HG02610 (cell line): ENCODE data around the gene LRMDA.

ENCODE experiments used
- ATAC-seq: cut with Tn5 transposase; IDR thresholded peaks from one replicate; pipeline ENCODE4 v1.9.1; 2021; ENCODE audit warnings: mild to moderate bottlenecking, moderate library complexity; ENCODE audit not compliant: unreplicated experiment

LRMDA gene

DNA sequence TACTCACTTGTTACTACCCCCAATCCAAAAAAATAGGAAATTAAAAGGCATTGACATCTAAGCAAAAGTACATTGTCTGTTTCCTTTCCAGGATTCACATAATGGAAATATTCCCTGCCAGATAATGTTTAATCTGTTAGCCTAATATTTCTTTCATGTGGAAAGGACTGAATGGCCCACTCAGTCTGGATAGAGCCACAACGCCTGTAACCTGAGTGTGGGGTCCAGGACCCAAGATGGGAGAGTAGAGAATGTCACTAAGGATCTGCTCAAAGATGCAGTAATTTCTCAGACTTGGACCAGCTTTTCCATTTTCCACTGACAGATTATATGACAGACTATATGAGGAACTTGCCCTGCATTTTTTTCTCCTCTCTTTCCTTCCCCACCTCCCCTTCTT is 1117.3 kb downstream of the LRMDA start:
- ATAC-seq = no peak

DNA sequence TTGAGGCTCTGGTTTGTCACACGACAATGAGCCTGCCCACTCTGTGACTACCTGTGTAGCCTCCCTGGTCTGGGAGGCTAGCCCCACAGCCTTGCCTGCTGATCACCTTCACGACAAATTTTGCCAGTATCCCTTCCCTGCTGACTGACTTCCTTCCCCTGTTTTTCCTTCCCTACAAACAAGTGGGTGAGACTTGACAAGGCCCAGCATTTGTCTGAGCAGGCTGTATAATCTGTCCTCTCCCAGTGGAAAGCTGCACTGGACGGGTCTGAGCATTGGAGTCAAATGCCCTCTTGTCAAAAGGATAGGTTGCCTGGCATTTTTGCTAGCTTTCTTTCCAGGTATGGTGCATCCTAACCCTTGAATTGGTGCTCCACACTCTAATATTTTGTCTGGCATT is 1117.7 kb downstream of the LRMDA start:
- no peak for ATAC-seq

DNA sequence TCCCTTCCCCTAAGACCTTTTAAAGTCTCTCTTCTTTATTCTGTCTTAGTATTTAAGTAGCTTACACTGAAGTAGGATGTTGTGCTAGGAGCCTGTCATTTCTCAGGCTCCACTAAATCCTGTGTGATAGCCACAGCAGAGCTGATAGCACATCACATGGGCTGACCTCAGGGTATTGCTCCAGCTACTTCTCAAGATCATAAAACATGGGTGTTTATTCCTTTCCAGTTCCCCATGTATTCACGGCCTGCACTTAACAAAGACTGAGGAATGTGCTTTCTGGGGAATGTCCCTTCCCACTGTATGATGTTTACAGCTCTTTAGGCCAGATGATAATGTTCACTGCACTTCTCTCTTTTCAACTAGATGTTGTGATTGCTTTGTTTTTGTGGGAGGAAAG is 1119.4 kb downstream of the LRMDA start:
- ATAC-seq = no peak

DNA sequence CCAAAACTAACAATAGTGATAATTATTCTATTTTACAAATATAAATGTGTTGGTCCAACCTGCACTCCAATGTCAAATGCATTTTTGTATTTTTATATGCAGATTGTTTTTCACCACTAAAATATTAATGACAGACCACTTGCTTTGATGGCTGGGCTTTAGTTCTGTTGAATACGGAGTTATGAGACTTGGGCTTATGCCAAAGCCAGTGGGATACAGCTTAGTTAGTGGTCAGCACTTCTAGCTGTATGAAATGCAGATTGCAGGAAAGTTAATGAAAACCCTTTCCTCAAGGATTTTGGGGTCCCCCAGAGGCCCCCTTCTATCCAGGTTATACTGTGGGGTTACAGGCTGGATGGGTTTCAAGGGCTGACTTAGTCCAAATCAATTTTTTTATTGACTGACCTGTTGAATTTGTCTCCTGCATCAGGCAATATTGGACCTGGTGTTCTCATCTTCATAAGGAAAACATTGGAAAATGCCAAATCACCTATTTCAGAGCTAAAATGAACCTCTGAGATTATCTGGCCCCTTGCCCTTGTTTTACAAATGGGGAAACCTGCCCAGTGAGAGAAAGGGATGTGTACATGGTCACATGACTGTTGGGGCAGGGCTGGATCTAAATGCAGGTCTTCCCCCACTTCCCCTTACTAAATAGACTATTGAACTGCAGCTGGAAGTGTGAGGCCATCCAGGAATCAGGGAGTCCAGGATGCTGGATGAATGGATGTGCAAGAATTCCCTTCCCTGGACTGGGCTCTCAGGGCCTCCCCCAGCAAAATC is 1120.9 kb downstream of the LRMDA start:
- no peak for ATAC-seq

DNA sequence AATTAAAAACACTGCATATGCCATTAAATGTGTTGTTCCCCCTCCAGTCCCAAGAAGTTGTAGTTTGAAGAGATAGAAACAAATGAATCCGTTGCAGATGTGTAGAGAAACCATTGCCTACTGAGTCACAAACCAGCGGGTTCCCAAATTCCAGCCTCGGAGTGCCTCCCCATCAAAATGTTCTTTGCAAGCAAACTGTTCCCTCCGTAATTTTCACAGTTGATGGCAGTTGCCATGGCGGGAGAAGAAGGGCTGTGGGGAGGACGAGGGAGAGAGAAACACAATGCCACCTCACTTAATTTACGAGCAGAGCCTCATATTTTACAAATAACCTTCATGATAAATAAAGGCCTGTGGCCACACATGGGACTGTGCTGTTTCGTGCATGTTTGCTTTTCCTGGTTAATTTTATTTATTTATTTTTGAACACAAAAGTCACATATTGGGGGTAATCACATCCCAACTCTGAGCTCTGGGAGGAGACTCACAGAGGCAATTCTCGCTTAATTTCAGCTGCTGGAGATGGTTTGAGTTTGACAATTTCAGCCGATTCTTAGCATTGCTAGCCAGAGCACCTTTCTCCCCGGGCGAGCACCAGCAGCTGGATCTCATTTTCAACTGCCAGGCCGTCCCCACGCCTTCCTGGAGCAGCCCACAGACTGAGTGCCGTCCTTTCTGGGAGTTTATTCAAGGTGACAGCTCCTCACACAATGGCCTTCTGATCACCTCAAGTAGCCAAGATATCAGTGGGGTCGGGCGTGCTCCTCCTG is 1122.0 kb downstream of the LRMDA start:
- no peak for ATAC-seq

DNA sequence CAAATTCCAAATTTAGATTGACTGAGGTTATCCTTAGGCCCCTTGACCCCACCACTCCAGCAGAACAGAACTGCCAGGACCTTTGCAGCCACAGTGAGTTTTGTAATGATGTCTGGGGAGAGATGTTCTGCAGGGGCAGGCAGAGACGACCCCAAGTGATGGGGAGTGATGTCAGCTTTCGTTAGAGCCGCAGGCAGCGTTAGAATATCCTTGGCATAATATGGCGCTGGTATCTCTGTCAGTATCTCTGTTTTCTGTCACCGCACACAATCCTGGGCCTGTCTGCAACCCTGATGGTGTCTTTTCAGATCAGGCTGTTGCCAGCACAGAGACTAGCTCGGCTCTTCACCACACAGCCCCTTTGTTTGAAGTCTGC is 1122.6 kb downstream of the LRMDA start:
- no peak for ATAC-seq

DNA sequence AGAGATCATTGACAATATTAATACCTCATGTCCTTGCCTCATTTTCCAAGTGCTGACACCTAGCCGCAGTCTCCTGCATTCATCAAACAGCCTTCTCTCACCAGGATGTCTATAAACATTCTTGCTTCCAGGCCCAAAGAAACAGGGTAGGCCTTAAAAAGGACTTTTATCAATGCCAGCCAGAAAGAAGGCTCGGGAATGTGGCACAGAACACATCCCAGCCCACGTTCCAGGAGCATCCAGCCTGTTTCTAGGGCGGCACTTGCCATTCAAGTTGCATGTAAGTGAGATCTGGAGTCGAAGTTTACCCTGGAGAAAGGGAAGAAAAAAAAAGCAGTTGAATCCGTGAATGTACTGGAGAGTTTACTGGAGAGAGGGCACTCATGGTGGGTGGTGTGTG is 1123.1 kb downstream of the LRMDA start:
- no peak for ATAC-seq

DNA sequence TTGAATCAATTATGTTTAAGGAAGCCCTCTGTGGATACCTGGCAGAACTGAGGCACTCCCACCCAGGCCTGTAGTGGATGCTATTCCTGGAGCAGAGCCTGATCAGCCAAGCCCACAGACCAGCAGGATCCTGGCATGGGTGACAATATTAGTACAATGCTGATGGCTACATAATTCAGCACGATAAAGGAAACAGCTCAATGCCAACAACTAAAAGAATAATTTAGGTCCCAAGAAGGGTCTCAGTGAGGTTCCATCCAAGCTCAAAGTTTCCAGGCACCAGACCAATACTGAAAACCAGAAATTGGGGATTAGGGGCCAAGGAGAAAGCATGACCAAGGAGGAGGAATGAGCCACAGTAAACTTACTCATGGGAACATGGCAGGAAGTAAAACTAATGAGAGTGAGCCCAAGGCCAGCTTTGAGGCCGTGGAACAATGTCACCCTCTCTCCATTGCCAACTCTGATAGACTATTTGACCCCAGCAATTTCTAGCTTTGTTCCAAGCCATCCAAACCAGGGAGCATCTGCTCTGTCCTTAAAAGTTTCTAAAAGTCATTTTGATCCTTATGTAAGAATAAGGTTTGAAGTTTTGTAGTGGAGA is 1123.7 kb downstream of the LRMDA start:
- ATAC-seq = no peak

DNA sequence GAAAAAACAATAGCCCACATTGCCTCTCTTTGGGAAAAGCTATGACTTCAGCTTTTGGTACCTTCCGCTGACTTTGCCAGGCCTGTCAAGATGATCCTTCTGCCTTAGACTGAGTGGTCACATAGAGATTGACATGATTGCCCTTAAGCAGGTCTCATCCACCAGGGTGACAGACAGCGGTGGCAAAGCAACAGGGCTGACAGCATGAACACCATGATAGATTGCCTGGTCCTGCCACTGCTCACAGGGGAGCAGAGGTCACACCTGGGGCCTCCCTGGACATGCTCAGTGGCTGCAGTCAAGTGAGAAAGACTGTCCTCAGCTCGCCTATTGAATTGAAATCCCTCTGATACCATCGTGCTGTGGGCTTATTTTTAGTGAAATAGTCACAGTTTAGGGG is 1125.9 kb downstream of the LRMDA start:
- no peak for ATAC-seq

DNA sequence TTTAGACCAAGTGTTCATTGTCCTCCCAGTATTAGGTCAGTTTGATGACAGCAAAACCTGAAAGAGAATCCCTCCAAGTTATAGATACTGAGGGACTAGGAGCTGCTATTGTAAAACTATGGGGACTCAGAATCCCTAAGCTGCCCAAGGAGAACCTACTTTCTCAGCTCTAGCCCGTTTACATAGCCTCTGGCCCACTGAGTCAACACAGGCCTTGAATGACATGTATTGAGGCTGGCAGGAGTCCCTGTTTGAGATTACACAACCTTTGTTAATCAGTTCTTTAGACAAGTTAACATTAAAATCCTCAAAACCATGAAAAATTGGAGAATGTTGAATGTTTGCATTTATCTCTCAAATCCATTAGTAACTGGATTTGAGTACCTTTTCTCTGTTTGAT is 1127.2 kb downstream of the LRMDA start:
- no peak for ATAC-seq

DNA sequence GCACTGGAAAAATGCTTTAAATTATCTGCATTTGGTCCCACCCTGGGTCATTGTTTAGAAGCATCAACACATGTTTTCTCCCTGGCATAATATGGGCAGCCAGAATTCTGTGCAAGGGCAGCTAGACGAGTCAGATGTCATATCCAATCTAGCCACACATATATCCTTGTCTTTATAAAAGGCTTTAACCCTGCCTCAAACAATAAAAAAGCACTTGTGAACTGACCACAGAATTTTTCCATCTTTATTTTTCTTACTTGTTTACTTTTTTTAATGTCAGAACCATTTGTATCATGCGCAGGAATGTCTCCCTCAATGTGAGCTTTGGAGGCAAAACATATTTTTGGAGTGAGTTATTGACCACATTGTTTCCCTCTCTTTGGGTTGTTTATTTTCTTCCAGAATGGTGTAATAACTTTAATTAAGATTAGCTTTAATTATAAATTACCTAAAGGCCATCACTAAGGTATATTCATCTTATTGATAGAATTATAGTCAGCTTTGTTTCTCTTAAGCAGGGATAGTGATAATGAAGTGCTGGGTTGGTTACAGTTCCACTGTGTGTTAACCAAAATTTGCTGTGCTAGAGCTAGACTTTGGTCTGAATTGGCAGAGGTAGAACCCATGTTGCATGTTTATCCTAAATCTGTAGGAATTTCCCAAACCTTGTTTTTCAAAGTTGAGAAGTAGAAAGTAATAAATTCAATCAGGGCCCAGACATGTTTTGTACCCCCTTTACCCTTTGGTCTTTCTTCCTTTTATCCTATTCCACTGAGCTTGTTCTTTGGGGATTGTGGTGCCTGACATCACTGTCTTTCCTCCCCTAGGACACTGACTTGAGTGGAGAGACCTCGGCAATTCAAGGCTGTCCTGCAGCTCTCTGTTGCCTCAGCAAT is 1127.8 kb downstream of the LRMDA start:
- no peak for ATAC-seq

DNA sequence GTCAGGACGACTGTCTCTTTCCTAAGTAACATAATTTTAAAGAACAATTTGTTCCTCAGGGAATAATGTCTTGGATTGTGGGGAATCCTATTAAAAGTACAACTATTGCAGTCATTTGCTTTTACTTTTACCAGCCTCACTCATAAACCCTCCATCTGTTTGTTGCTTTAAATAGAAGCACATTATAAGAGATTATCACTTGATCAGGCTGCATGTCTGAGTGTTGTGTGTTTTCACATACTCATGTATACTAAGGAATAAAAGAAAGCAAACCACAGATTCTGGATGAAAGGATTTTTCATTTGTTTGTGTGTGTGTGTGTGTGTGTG is 1128.4 kb downstream of the LRMDA start:
- ATAC-seq = no peak

DNA sequence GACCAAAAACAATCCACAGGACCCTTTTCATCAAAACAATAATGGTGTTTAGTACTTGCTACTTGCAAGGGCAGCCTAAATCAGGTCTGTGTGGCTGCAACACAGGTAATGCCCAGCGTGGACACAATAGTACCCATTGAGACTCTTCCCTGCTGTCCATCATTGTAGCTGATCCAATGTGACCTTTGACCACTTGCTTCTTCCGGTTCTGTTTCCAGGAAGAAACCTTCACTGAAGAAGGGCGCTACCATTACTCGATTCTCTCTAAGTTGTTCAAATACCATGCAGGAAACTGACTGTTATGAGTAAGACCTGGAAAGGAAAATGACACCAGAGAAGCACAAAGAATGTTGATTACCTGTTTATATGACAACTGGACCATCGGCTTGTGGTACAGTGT is 1128.9 kb downstream of the LRMDA start:
- ATAC-seq = no peak

DNA sequence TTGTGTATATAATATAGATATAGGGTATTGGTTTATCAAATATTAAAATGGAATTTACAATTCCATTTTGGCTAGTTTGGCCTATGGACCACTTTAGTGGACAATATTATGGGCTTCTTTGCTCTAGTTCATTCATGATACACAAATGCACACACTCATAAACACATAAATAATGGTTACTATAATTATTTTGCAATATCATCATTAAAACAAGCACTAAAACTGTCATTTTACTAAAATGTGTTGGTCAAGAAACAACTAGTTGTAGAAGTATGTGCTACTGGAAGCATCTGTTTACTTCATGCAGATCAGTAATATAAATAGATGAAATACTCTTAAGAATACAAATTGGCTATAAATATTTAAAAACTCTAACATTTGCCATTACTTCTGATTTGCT is 1131.9 kb downstream of the LRMDA start:
- no peak for ATAC-seq

DNA sequence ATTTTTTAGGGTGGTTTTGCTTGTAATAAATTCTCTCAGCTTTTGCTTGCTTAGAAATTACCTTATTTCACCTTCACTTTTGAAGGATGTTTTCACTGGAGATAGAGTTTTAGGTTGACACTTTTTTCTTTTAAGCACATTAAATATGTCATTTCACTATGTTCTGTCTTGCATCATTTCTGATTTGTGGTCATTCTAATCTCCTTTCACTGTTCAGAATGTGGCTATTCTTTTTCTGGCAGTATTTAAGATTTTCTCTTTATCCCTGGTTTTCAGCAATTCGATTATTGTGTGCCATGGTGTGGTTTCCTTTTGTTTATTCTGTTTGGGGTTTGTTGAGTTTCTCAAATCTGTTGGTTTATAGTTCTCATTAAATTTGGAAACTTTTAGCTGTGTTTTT is 1140.6 kb downstream of the LRMDA start:
- ATAC-seq = no peak

DNA sequence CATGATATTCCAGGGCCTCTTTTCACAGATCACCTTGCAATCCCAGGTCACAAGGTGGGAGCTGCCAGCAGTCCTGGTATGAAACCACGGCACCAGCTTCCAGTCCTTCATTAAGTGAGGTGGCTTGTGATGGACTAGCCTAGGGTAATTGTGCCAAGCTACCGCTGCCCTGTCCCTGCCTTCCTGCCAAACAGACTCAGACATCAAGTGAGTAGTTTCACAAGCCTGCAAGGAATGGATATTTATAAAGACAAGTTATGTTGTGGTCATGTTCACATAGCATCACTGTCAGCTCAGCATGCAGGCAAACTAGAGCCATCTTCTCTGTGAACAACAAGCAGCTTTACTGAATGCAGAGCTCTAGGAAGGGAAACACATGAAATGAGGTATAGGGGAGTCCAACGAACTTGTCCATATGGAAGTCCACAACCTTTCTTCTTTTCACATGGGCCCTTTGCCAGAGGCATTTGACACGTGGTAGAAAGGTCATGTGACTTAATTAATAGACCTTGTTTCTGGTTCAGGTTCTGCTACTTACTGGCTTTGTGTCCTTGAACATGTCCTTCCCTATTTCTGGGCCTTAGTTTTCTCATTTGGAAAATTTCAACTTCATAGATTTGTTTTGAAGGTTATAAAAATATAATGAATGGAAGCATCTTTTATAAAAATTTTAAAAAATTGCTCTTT is 1145.0 kb downstream of the LRMDA start:
- no peak for ATAC-seq

DNA sequence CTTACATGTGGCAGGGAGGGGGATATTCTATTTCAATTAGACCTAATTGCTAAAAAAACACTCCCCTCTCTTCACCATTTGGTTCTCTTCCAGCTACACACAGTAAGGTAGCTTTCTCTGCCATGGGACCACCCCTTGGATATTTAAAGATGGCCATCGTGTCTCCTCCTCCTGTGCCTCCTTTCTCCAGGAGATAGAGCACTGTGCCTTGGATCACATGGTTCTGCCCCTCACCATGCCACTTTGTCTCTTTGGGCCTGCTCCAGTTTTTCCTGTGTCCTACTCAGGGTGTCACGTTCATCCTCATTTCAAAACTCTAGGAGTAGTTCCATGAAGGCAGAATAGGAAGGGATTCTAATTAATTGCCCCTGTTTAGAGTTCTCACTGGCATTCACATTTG is 1146.0 kb downstream of the LRMDA start:
- no peak for ATAC-seq

DNA sequence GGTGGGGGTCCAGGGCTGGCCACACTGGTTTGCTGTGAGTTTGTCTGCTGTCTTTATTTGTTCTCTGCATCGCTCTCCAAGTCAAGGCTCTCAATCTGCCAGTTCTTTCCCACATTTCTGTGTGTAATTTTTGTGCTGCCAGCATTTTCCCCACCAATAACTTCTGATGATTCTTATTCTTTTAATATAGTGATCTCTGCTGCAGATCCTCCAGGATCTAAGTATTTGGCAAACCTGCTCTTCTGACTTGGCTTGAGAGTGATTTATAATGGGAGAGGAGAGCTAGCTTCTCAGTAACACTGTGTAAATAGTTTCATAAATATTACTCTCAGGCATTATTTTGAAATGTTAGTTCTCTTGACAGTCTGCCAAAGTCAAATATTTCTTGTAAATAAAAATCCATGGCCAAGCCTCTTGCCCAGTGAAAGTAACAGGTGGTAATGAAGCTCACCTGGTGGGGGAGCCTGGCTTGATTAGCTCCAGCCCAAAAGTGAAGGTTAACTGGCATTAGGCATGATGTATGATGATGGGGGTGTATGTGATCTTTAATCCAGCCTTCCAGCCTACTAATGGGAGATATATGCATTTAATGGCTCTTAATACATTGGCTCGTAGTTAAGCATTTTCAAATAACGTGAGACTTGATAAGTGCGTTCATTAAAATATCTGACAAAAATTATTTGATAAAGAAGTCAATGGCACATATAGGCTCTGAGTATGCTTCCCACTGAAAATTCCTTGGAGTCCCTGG is 1150.3 kb downstream of the LRMDA start:
- no peak for ATAC-seq

DNA sequence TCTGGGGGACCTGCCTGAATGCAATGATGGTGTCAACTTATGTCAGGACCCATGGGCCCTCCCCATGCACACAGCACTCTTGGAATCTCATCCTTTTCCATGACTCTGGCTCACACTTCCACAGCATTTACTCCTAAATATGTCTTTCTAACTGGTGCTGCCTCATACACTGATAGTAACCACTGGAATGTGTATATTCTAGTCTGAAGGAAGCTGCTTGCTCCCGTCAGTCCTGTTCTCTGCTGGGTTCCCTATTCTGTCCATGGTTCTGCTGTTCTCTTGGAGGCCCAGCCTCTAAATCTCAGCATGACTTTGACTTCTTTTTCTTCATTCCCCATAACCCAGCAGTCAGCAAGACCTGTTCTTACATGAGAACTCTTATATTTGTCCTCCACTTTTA is 1151.1 kb downstream of the LRMDA start:
- ATAC-seq = no peak

DNA sequence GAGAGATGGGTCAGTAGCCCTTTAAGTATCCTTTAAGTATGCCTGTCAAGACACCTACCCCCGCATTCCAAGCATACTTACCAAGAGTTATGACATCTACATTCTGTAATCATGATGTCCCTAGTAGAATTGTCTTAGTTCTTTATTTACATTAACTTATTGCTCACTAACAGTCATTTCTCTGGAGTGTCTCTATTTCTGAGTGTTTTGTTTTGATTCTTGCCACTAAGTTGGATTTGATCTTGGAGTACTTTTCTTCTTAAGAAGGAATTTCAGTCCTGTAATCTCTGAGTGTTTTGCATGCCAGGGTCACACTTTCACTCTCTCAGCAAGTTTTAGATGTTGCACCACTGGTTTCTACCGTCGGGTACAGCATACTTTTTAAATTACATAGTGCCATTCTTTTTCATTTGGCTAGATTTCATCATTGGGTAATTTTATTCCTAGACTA is 1152.3 kb downstream of the LRMDA start:
- ATAC-seq = no peak
